CMK (cell line): ENCODE data around the gene MALRD1.

Experiments
- DNase-seq: peaks from one replicate; pipeline ENCODE4 v3.0.0-alpha.2; 2010; ENCODE audit warnings: low read depth

Gene MALRD1

DNA sequence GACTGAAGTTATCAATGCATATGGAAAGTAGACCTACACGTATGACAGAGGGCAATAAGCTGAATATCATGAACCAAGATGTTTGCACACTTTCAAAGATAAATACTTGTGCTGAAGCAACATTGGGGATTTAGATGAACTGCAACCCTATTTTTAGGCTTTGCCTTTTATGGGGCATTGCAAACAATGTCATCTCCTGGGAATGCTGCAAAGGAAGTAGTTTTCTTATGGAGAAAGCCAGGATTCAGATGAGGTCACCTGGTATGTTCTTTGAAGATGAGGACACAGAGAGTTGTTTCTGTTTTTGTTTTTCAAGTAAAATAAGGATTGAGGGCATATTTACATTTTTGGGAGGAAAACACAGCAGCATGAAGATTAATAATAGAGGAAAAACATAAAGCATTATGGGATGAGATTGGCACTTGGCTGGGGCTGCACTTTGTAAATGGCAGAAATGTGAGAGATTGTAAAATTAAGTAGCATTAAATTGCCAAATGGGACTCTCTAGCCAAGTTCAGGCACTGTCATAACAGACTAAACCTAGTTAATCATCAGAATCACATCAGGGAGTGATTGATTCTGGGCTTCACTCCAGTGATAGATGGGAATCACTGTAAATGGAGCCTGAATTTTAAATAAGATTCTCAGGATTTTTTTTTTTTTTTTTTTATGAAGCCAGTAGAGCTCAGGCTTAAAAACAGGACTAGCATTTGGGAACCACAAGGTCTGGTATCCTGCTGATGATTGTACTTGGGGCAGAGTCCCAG is 63.1 kb downstream of the MALRD1 start:
- DNase-seq = no peak

DNA sequence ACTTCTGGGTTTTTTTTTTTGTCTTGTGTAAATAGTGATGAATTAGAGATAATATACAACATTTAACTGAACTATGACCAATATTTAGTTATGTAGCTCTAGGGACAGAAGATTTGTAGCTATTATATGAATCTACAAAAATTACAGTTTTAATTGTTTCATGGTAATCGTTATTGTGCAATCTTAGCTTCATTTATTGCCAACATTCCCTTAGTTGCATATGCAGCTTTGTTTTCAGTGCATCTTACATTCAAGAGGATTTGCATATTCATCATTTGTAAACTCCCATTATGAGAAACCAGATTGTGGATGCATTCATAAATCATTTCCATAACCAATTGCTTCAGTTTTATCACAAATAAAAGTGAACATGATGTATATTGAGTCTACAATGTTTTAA is 68.8 kb downstream of the MALRD1 start:
- DNase-seq = no peak

DNA sequence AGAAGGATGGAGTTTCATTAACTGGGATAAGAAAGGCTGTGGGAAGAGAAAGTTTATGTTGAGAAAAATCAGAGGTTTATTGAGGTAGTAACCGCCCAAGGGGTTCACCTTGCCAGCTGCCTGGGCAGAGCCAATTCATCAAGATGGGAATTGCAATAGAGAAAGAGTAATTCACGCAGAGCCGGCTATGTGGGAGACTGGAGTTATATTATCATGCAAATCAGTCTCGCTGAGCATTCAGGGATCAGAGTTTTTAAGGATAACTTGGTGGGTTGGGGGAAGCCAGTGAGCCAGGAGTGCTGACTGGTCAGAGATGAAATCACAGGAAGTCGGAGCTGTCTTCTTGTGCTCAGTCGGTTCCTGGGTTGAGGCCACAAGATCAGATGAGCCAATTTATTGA is 70.6 kb downstream of the MALRD1 start:
- DNase-seq = no peak

DNA sequence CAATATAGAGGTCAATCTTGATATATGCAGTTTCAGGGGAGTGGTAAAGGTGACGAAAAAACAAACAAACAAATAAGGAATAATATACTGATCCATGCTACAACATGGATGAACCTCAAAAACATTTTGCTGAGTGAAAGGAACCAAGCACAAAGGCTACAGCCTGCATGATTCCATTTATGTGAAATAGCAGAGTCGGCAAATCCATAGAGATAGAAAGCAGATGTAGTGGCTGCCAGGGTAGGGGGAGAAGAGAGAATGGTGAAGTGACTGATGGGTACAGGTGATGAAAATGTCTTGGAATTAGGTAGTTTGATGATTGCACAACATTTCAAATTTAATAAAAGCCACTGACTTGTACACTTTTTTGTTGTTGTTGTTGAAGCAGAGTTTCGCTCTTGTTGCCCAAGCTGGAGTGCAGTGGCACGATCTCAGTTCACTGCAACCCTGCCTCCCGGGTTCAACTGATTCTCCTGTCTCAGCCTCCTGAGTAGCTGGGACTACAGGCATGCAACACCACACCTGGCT is 71.8 kb downstream of the MALRD1 start:
- DNase-seq = no peak

DNA sequence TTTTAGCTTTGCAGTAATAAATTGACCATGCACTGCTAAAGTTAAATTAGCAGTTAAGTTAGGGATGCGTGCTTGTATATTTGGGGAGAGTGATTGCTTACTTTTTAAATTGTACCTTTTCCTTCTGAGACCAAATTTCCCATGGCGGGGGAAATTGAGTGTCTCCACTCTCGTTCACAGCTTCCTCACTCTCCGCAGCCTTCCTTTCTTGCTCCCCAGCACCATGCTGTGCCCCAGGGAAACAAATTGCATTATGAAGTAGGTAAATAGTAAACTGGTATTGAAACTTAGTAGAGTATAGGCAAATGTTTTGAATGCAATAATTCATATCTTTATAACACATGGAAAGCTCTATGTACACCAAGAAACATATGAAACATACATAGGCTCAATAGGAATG is 85.4 kb downstream of the MALRD1 start:
- no peak for DNase-seq

DNA sequence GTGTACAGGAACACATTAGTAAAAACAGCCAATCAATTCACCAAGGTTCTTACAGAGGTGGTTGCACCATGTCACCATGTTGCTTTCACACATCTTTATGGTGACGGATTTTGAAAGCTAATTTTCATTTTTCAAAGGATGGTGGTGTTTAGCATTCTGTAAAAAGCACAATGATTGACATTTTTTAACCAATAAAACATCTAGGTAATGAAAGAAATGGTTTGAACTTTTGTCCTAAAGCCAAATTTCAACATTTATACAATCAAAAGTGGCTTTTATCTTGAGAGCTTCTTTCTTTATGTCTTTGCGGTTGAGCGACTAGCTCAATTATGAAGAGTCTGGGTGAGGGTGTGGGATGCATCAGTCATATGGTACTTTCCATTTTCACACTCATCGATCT is 94.4 kb downstream of the MALRD1 start:
- DNase-seq = no peak

DNA sequence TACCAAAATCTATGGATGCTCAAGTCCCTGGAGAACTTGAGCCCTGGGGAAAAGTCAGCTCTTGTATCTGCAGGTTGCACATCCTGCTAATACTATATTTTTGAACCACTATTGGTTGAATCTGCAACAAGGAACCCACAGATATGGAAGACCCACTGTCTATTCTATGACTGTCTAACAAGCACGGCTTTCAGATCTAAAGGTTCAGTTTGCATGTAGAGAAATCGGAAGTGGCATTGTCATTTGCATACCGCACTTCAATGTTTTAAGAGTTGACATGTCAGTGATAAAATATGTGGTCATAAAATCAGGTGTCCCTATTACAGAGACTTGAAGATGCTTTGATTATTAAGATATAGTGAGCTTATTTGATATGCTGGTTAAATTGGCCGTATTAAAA is 95.6 kb downstream of the MALRD1 start:
- DNase-seq = no peak

DNA sequence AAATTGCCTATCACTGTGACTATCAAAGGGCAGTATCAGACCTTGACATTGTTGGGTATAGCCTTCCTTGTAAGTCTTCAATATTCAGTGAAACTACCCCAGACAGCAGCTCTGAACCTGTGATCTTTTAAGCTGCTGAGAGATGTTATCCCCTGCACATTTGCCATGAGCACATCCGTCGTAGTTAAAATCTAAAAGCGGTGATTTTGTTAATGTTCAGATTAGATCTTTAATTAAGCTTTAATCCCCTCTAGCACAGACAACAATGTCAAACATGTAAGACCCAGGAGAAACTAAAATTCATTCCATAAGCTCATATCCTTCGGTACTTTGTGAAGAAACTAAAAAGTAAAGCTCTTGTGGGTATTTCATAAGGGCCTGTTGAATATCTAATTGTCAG is 105.8 kb downstream of the MALRD1 start:
- DNase-seq = no peak

DNA sequence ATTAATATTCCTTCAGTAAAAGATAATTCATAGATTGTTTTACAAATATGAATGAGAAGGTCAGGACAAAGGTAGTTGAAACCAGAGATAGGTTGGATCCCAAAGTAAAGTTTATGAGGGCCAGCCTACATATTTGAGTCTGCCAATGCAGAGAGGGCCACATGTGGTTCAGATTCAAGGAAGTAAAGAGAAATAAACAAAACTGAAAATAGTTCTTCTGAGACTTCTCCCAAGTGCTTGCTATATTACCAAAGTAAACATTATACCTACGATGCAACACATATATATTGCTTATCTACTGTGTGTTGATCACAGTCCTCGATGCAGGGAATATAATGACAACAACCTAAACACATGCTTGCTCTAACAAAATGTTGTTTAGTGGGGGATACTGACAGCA is 109.8 kb downstream of the MALRD1 start:
- no peak for DNase-seq

DNA sequence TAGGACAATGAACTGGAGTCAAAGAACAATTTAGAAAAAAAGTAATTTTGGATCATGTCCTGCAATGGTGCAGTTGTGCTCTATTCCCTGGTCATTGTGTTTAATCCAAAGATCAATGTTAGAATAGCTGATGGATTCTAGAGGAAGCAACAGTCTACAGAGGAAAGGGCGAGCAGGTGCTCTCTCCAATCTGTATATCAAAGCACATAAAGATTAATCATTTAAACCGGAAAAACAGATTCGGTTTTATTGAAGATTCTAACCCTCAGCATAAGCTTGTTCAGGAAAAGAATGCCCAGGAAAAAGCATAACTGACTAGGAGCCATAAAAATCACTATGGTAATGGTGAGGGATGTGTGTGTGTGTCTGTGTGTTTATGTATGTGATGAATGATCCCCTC is 110.3 kb downstream of the MALRD1 start:
- no peak for DNase-seq

DNA sequence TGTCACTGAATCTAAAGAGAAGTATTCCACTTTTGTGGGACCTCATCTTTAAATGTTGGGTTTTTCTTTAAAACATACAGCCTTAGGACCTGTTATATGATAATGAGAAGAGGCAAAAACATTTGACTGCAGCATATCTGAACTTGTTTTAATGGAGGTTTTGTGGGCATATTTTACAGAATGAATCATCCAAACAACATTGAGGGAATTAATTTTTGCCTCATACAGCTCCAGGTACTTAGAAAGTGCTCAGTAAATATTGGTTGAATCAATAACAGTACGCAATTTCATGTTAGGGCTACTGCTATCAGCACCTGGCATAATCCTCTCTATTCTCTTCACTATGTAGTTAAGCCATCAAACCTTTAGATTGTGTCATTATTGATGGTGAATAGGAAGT is 115.9 kb downstream of the MALRD1 start:
- no peak for DNase-seq

DNA sequence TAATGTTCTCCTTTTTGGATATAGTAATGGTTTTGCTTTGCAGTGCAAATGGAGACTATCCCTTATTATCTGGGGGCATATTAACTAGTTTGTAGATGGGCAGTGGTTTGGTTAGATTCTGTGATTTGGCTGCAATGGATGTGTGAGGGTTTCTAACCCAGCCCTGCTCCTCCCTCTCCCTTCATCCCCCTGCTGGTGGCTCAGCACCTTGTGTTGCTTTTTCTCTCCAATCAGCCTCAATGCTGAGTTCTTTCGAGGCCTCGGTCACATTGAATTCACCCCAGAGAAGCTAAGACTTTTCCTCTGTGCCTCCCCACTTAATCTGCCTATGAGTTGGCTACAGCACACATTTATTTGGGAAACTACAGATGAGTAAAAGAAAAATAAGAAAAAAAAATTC is 120.0 kb downstream of the MALRD1 start:
- no peak for DNase-seq

DNA sequence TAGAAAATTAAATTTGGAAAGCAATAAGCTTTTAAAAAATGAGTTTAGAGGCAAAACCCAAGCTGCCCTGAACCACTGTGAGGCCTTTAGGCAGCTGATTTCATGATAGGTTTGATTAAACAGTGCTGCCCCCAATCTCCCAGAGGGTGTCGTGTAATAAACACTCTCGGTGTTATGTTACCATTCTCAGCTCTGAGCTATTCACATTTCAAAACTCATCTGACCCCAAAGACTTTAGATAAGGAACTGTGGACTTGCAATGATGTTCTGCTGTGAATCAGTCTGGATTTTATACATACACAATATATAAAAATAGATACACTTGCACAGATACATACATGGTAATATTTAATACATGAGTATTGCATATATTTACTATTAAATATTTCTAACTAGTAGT is 120.4 kb downstream of the MALRD1 start:
- DNase-seq = no peak

DNA sequence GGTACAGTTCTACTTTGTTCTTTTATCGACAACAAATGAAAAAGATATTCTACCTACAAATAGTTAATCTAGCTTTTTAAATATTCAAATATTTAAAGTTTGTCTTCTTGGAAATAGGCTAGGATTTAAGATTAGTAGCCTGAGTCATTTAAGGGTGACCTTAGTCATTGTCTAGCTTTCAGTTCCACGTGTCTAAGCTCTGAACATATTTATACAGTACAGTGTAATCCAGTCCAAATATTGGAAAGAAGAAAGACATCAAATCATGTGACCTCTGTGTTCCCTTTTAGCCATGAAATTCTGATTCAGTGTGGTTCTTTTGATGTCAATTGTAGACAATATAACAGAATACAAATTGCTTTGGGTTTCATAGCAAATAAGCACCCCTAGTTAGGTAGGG is 121.1 kb downstream of the MALRD1 start:
- no peak for DNase-seq

DNA sequence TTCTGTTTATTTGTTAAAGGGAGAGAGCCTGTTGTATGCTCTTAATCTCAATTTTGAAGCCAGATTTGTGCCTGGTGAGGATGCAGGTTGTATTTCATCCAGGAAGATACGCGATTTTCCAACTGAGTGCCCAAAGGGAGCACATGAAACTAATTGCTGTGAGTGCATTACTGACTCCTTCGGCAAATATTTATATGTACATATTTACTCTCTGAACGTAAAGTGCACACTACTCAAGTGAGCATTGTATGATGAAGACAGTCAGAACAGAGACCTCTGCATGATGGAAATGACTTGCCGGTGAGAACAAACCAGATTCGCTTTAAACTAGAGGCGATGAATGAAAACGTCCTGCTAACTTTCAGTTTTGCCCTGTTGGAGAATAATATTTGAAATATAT is 130.1 kb downstream of the MALRD1 start:
- no peak for DNase-seq

DNA sequence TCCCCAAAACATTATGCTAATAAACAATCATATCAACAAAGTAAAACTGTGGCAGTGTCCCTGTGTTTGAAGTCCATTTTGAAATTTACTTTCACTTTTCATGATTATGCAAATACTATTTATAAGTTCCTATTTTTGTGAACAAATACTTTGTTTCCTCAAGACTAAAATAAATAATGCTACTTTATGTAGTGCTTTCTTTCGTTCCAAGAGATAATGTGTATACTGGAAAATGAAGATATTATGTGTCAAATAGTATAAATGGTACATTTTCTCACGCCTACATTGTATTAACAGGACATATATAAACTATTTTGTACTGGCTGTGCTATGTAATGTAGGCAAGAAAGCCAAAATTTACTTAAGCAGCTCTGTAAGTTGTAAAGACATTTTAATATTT is 136.3 kb downstream of the MALRD1 start:
- DNase-seq = no peak

DNA sequence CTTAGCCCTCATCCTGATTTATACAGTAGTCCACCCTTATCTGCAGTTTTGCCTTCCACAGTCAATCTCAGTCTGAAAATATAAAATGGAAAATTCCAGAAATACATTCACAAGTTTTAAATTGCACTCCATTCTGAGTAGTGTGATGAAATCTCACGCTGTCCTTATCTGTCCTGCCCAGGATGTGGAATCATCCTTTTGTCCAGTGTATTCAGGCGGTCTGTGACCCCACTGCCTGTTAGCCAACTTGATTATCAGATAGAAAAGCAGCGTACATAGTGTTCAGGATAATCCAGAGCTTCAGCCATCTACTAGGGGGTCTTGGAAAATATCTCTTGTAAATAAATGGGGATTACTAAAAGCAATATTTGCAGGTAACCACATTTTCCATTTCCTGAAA is 146.3 kb downstream of the MALRD1 start:
- DNase-seq = no peak

DNA sequence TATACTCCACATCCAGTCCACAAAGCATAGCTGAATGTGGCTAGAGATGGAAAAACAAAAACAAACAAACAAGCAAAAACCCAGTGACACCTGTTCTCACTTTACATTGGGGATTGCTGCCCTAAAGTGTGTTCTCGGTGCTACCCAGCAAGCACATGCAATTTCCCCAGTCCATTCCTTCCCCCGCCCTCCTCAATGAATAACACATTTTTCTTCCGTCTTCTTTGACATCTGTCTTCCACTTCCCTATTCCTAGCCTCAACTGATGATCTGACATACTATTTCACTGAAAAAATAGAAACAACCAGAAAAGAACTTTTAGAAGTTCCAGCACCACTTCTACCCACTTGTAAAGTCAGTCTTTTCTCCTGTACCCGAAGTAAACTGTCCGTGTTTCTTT is 147.1 kb downstream of the MALRD1 start:
- no peak for DNase-seq

DNA sequence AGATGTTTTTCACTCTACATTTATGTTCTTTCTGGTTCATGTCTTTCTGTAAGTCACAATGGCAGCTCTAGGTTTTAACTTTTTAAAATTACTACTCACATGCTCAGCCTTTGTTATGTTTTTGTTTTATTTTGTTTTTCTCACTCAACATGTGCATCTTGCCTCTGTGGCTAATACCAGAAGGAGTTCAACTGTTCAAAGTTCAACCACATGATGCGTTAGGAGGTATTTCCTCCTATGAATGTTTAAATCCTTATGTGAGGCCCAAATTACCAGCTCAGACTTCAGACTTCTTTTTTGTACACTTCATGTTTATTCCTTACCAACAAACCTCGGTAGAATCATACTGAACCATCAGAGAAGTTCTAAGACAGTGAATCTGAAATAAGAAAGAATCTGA is 151.6 kb downstream of the MALRD1 start:
- no peak for DNase-seq

DNA sequence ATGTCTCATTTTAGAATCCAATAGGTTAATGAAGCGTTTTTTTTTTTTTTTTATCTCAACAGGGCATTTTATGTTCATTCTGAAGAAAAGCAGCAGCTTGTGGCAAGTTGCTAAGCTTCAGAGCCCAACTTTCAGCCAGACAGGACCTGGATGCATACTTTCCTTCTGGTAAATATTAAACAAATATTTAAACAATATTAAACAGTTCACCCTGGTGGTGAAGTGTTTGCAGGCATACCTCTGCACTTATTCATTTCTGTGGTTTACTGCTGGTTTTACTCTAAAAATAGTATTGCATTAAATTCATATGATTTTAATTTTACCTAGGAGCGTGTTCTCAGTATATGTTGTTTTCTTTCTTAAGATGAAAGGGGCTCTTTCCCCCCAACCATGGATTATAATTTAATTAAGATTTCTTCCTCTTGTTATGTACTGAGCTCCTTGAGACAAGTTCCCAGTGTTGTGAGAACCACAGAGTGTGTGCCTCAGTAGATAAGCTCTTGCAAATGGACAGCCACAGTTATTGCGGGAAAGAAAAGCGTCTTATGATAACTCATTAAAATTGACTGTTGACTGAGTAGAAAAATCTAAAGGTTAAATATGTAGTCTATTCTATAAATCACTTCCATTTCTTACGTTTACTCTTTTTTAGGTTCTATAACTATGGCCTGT is 155.8 kb downstream of the MALRD1 start:
- DNase-seq = no peak

DNA sequence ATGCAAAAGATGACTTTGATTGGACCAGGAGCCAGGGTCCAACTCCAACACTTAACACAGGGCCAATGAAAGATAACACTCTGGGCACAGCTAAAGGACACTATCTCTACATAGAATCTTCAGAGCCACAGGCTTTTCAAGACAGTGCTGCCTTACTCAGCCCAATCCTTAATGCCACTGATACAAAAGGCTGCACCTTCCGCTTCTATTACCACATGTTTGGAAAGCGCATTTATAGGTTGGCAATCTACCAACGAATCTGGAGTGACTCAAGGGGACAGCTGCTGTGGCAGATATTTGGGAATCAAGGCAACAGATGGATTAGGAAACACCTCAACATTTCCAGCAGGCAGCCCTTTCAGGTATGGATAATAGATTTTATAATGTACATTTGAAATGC is 160.7 kb downstream of the MALRD1 start:
- no peak for DNase-seq

DNA sequence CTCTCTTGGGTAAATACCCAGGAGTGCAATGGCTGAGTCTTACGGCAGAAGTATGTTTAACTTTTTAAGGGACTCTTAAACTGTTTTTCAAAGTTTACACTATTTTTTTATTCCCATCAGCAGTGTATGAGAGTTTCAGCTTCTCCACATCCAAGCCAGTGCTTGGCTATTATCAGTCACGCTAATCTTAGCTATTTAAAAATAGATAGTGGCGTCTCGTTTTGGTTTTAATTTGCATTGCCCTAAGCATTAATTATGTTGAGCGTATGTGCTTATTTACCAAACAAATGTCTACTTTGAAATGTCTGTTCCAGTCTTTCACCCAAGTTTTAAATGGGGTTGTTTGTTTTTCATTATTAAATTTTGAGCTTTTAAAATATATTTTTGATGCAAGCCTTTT is 164.0 kb downstream of the MALRD1 start:
- no peak for DNase-seq

DNA sequence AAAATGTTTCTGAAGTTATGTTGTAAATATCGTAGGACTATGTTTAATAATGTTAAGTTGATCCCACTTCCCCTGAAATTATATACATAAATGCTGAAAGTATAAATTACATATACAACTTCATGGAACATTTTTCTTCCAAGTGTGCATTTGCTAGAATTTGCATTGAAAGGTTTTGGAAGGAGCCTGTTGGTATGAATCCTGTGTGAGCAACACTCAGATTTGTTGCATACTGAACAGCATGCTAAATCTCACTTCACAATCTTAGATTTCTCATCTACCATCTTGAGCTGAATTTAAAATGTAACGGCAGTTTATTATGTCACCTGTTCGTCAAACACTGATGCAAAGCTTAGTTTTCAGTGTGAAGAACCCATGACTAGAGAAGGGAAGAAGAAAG is 172.6 kb downstream of the MALRD1 start:
- no peak for DNase-seq

DNA sequence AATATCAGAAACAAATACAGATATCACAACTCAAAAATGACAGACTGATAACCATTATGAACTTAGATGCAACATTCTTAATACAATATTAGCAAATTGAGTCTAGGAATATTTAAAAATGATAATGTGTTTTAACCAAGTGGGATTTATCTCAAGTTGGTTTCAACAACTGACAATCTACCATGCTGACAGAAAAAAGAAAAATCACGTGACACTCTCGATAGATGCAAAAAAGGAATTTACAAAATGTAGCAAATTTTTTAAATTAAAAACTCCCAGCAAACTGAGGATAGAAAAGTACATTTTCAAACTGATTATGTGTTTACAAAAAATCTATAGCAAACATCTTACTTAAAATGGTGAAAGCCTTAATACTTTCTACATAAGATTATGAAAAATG is 177.4 kb downstream of the MALRD1 start:
- no peak for DNase-seq
